CD1c-positive myeloid dendritic cell (primary cell): ENCODE data around the gene CBX8.
A peak's percentile ranks its signal among the peaks of the same experiment; 100 is the strongest.

Experiments used
- DNase-seq: peaks from one replicate; pipeline ENCODE4 v3.0.0-alpha.2; 2016; ENCODE audit errors: extremely low spot score

The CBX8 gene

GRCh38 chr17:79796763-79797491 is at the start of gene CBX8:
TSS of gene CBX8 (minus strand) at chr17:79797077. CDS start at chr17:79796998, 79 bp downstream.
- peak; percentile 100 for DNase-seq

DNA sequence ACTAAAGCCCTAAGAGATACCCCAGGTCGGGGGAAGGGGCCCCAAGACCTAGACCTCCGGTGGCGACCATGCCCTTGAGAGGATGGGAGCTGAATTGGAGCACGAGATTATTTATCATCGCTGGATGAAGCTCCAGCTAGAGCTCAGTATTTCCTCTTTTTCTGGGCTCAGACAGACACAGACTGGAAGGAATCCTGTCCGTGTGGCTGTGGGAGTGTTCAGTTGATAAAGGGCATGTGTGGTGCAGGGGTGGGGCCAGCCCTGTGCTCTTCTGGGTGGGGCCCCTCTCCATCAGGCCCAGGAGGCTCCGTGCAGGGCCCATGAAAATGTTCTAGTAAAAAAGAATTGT is 48.7 kb upstream of the CBX8 start:
- peak; percentile 83 for DNase-seq

DNA sequence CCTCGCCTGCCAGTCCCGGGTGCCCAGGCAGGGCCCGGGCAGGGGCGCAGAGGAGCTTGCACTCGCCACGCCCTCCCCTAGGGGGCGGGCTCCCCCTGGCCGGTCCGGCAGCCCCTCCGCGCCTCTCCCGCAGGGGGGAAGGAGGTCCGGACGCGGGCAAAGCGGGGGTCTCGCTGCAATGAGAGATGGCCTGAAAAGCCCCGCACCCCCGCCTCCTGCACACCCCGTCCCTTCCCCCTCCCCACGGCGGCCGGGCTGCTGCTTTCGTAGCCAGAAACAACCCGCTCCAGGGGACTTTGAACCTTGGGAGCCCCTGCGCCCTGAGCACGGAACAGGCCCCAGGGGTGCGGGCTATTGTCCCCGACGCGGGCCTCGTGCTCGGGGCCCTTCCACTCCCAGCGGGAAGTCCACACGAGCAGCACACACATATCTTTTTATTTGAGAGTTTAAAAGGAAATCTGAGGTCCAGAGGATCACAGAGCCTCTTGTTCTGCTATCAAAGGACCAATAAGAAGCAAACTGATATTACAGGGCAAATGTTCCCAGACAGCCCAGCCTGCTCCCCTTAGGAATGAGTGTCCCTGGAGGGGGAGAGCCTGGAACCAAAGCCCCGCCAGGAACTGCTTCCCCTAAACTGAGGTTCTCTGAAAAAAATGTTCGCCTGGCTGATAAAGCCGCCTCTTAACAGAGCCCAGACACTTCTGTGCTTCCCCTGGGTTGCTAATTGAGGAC is 48.2 kb upstream of the CBX8 start:
- peak; percentile 21 for DNase-seq

DNA sequence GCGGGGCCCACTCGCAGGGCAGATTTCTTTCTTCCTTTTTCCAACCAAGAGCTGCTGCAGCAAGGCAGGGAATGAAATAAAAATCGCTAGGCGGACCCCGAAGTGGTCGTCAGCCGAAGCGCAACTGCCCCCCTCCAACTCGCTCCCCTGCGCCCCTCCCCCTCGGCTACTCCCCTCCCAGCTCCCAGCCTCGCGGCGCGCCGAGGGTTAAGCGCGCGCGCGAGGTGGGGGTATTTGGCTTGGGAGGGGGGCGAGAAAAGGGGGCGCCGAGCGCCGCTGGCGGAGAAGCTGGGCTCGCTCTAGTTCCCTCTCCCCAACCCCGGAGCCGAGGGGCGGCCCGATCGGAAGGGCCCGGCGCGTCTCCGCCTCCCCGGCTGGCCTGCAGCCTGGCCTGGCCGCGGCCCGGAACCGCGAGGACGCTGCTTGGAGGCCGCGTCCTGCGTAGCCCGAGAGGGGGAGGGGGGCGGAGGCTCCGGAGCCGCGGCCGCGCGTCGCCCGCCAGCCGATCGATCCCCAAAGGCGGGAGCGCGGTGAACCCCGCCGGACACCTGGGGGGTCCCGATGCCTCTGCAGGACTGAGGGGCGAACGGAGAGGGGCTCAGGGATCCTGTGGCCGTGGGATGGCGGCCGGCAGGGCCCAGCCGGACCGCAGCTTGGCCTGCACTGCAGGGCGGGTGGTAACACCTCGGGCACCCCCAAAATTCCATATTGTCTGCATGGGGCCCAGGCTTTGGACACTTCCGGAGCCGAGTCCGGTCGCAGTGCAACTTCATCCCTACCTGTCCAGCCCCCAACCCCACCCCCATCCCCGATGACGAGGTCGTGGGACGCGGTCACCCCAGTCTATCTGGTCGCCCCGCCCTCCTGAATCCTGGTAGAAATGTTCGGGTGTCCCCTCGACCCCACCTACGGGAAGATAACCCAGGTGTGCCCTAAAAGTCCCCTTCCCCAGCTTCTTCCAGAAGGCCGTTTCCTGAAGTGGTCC is 47.2 kb upstream of the CBX8 start:
- DNase-seq = peak; percentile 35

DNA sequence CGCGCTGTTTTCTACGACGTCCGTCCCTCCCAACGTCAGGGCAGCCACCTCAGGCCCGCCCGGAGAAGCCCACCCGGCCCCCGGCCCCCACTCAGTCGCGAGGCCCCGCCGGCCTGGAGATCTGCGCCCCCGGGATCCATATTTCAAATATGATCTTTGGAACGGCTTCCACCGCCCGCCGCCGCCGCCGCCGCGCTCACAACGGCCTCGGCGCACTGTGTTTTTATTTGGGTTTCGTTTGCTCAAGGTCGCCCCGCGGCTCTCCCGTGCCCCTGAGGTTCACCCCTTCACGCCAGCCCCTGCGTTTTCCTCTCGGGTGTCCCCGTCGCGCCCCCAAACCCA is 46.6 kb upstream of the CBX8 start:
- DNase-seq = no peak

DNA sequence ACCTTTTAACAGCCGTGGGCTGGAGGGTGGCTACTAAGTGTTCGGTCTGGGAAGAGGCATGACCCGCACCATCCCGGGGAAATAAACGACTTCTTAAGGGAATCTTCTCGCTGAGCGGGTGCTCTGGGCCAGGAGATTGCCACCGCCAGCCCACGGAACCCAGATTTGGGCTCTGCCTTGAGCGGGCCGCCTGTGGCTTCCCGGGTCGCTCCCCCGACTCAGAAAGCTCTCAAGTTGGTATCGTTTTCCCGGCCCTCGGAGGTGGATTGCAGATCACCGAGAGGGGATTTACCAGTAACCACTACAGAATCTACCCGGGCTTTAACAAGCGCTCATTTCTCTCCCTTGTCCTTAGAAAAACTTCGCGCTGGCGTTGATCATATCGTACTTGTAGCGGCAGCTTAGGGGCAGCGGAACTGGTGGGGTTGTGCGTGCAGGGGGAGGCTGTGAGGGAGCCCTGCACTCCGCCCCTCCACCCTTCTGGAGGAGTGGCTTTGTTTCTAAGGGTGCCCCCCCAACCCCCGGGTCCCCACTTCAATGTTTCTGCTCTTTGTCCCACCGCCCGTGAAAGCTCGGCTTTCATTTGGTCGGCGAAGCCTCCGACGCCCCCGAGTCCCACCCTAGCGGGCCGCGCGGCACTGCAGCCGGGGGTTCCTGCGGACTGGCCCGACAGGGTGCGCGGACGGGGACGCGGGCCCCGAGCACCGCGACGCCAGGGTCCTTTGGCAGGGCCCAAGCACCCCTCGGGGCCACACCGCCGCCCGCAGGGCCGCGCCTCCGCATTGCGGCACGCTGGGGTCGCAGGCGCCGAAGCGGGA is 46.0 kb upstream of the CBX8 start:
- DNase-seq = no peak

- DNase-seq = no peak
Observed at GRCh38 chr17:79842136-79842655, 45.3 kb upstream of the CBX8 start.

- DNase-seq = no peak
Observed at GRCh38 chr17:79841369-79842135, 44.7 kb upstream of the CBX8 start.

GRCh38 chr17:79840989-79841286 is 44.1 kb upstream of the CBX8 start:
- no peak for DNase-seq

GRCh38 chr17:79840269-79840988 is 43.6 kb upstream of the CBX8 start:
- peak; percentile 52 for DNase-seq

DNA sequence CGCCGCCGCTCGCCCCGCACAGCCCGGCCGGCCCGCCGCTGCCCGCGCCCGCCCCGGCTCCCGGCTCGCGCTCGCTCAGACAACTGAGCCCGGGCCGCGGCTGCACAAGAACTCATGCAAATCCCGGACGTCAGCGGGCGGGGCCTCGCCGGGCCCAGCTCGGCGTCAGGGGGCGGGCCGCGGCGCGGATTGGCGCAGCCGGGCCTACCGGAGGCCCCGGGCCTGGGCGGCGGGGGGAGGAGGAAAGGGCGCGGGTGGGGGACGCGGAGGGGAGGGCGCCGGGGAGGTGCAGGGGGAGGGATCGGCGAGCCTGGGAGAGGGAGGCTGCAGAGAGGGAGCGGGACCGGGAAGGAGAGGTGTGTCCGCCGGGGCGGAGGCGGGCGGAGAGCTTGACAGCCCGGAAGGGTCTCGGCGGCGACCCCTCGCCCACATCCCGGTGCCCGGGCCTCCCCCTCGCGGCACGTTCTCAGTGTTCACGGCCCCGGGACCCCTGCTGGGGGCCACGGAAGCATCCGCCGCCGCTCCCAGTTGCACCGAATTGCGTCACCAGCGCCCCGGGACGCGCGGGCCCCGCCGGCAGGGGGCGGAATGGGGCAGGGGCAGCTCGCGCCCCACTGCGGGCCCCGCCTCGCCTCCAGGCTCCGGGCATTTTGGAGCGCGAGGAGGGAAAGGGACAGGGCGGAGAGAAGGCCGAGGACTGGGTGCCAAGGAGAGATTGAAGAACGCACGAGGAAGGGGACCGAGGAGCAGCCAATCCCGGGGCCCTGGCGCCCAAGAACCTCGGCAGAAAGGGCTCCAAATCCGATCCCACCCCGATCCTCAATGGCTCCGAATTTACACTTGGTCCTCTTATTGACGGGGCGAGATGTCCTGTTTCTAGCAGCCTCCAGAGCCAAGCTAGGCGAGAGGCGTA is 42.7 kb upstream of the CBX8 start, which contains the start of gene CBX4:
TSS of gene CBX4 (minus strand) at position 85 of the 913 bp plus-strand sequence. CDS start 189 bp downstream, outside the sequence.
- DNase-seq = peak; percentile 97

DNA sequence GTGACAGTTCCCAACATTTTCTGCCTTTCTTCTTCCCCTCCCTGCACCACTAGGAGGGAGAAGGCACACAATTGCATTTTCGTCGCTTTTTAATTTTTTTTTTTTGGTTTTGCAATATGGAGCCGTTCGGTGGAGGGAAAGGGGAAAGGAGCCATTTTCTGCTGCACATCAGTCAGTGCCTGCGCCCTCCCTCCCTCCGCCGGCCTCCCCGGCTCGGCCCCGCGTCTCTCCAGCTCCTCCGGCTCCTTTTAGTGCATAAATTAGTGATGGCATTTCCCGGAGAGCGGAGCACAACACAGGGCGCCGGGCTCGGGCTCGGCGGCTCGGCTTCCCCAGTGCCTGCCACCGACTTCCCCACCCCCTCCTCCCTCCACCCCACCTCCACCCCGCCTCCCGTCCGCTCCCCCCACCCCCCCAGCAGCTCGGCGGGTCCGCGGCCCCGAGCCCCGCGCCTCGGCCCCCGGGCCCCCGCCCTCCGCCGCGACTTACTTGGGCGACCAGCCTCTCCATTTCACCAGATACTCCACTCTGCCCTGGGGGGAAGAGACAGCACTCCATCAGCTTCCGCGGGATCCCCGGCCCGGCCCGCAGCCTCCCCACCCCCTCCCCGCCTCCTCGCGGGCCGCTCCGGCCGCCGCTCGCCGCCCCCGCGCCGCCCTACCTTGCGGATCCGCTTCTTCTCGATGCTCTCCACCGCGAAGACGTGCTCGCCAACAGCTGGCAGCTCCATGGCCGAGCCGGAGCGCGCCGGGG is 41.8 kb upstream of the CBX8 start:
- DNase-seq = peak; percentile 65

DNA sequence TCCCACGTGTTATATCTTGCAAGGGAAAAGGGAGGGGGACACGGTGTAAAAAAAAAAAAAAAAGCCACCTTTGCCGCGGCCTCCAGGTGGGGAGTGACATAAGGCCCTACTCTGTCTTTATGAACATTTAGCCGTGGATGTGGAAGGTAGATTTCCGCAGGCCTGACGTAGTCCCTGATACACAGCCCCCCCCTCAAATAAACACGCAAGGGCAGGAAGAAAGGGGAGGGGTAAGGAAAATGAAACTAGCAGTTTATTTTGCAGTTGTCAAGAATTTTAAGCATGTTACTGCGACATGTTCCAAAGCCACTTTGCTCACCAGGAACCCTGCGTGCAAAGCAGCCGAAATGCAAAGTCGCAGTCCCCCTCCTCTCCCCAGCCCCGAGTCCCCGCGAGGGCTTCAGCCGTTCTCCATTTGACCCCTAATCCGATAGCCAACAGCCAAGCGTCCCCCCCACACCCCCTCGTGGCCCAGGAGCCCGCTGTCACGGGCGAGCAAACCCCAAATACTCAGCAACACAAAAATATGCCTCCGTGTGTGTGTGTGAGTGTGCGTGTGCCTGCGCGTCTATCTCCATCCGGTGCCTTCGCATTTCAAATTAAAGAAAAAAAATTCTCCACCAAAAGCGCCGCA is 41.1 kb upstream of the CBX8 start:
- DNase-seq = no peak

GRCh38 chr17:79836972-79837887 is 40.4 kb upstream of the CBX8 start:
- peak; percentile 68 for DNase-seq

DNA sequence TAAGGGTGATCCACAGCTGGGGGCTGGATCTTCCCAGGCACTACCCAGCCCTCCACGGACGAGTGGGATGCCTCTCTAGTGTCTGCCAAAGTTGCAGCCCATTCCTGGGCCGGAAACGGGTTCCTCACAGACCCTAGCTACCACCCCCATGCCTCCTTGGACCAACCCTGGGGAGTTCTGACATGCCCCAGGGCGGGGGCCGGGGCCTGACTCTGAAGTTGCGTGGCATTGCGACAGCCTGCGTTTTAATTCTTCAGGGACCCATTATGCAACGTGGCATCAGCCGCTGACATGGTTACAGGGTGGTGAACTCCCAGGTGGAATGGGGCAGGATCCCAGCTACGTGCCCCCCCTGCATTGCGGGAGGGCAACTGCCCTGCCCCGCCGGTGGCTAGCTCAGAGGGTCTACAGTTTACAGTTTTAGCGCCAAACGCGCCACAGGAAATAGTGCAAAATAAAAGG is 39.7 kb upstream of the CBX8 start:
- DNase-seq = peak; percentile 49

- no peak for DNase-seq
Observed at GRCh38 chr17:79835953-79836509, 39.2 kb upstream of the CBX8 start.
